Mammary microvascular endothelial cell (primary cell): ENCODE data around the gene CC2D2B. TPM values are rescaled to one million over a fixed set of nuclear protein-coding genes. Genes with fewer than 3 reads are reported as not detected.

ENCODE experiments used
- total RNA-seq: library from RNA; depleted of rRNA; stranded (reverse); fragments of >200 nt; gene quantifications from 2 replicates; pipeline ENCODE4 v1.2.3, GENCODE V29; 2015

The CC2D2B gene
- total RNA-seq = not detected in 2 replicates

DNA sequence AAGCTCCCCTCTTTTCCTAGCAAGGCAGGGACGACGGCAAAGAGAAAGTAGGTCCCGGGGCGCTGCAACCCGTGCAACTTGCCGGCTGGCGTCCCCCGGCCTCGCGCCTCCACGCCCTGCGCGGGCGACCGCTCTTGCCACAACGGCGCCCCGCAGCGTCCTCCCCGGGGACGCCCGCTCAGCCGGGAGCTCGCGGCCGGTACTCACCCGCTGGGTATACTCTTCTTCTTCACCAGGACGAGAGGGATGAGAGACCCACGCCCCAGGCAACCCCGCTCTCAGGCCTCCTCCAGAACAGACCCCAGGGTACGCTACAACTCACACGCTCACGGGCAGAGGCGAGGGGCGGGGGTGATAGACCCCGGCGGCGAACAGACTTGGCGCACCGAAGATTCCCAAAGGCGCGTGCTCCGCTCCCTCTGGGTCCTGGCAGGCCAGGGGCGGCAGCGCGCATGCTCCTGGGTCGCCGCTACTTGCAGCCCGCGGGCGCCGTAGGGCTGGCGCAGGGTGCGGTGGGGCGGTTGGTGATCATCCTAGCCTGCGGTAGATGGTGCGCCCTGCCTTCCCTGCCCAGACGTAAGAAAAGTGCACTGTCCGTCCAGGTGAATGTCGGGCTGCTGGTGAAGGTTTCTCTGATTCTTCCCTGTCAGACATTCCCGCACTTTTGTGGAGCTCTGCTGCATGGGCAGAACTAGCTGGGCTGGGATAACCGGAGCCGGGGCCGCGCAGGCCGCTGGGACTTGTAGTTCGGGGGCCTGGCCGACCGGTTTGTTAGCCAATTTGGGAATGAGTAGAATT lies at the start of gene CC2D2B:
TSS of gene CC2D2B (plus strand) at position 520 of the 798 bp plus-strand sequence. CDS start 3,349 bp downstream, outside the sequence.

GRCh38 chr10:96043033-96043892 lies 135.5 kb downstream of the CC2D2B start, which contains the start of gene CCNJ:
TSS of gene CCNJ (plus strand) at chr10:96043583. CDS start at chr10:96044394, 811 bp downstream.

Other genes starting within 250 kb of the CC2D2B start
- gene TCTN3, start 214.0 kb upstream of the CC2D2B start, total RNA-seq = 41.0 and 46.8 TPM in 2 replicates
- gene ENTPD1, start 151.8 kb upstream of the CC2D2B start, total RNA-seq = 3.5 and 6.2 TPM in 2 replicates
- gene CCNJ, start 135.6 kb downstream of the CC2D2B start, total RNA-seq = 8.6 and 9.9 TPM in 2 replicates
- 4.9 and 8.7 TPM in 2 replicates for gene ZNF518A, start 222.3 kb downstream of the CC2D2B start, total RNA-seq